ENCODE measurements around the gene FRMD4A. TPM values are rescaled to one million over a fixed set of nuclear protein-coding genes. Genes with fewer than 3 reads are reported as not detected.

FRMD4A gene
- total and polyA plus RNA-seq, 10 of the 15 experiments (the other 5 are each of a cell fraction or from before 2014, with no cell fraction given): 17.8 to 75.2 (median 39.1) TPM

- H3K27me3 ChIP-seq (replicated peaks in 1 of 2; ENCODE audit: control insufficient read depth in 2 of 2, insufficient read depth in 2 of 2, low read length in 1 of 2): no peaks in the 10 kb centered on the region
- 0 out of 2 replicates have a peak overlapping the region, but pooled peaks have one; percentile 17 for H3K4me2 ChIP-seq (ENCODE audit: control insufficient read depth, insufficient read depth)
- in situ Hi-C loops (cut with MboI) (no loop called here), intact Hi-C loops (cut with micrococcal nuclease; ENCODE audit: unreplicated experiment) (loop anchor here (5.0 kb wide), 2 partner anchors 46 to 96 kb away; no protein-coding TSS in a partner anchor)
- peaks cover 80% of the 10 kb centered on the region for H3K4me1 ChIP-seq (ENCODE audit: control insufficient read depth, insufficient read depth, low read length)
- H3K4me3 ChIP-seq: no peak overlapping the region
- no peaks in the 10 kb centered on the region for H4K20me1 ChIP-seq (ENCODE audit: control insufficient read depth, insufficient read depth)
- no peaks in the 10 kb centered on the region; a peak in 2 of 4 replicates for H3K36me3 ChIP-seq (ENCODE audit: control insufficient read depth in 2 of 2, insufficient read depth in 2 of 2, low read length in 1 of 2)
- POLR2A ChIA-PET: interaction anchor here (0.7 to 2.7 kb wide), 8 partner anchors 11 to 52 kb away, joined by 4 to 24 read pairs (median 6); no protein-coding TSS in a partner anchor
- TF ChIP-seq FOS (IDR thresholded peaks at IDR 0.05; ENCODE audit: borderline replicate concordance, extremely low read depth, insufficient read length) (no peak), BHLHE40 (IDR thresholded peaks at IDR 0.05; ENCODE audit: borderline replicate concordance in 1 of 2, low read depth in 2 of 2, low read length in 1 of 2) (peak in 1 of 2 experiments; percentile 6; a peak in 1 of 4 replicates), BMI1 (IDR thresholded peaks at IDR 0.05; ENCODE audit: borderline replicate concordance) (peak; percentile 6; the same call in 1 of the 2 replicates), ZNF687 (IDR thresholded peaks at IDR 0.05) (peak; percentile 36; the same call in 1 of the 2 replicates), ZNF592 (IDR thresholded peaks at IDR 0.05) (peak; percentile 72; the same call in 1 of the 2 replicates)
- RAD21 ChIA-PET (ENCODE audit: unreplicated experiment): interaction anchor here (1.4 to 14.6 kb wide), 6 partner anchors 8 to 249 kb away, joined by 3 to 382 read pairs (median 68); no protein-coding TSS in a partner anchor
- H2AFZ ChIP-seq (ENCODE audit: control insufficient read depth, low read depth, low read length): no peak overlapping the region
- no peaks in the 10 kb centered on the region; the same call in none of the 2 replicates for H3K79me2 ChIP-seq (ENCODE audit: control insufficient read depth, insufficient read depth, low read length)
- BruUV-seq (replicated peaks): no TSS peak
- FAIRE-seq: no peak
- CTCF ChIA-PET: interaction anchor here (1.0 to 1.6 kb wide), 2 partner anchors 21 to 46 kb away, joined by 3 to 5 read pairs; no protein-coding TSS in a partner anchor
- H3K27ac ChIP-seq (ENCODE audit: control insufficient read depth, insufficient read depth): peak overlapping the region; percentile 100
- ATAC-seq: peak; percentile 58
- SMC1A ChIA-PET (ENCODE audit: uncharacterized antibody, unreplicated experiment): interaction anchor here (1.4 to 15.5 kb wide), 8 partner anchors 8 to 252 kb away, joined by 3 to 399 read pairs (median 24); no protein-coding TSS in a partner anchor
- no peak for DNase-seq (ENCODE audit: low read depth, low spot score)
- WGBS (ENCODE audit: insufficient coverage, insufficient replicate concordance, low lambda C conversion rate, missing lambda C conversion rate): 95% methylated on average over 3 of the region's 3 CpGs
- peaks cover 12% of the 10 kb centered on the region; the same call in 2 of the 3 replicates for H3K9me3 ChIP-seq (replicated peaks; ENCODE audit: control insufficient read depth, insufficient read depth, low read length)
- H3K9ac ChIP-seq (ENCODE audit: control insufficient read depth, insufficient read depth, low read length): peak overlapping the region; percentile 69
Measured at GRCh38 chr10:13758312-13758711, 572.4 kb downstream of the FRMD4A start.

Data from GM12878 (cell line).